HUES64 (cell line): ENCODE measurements around the gene RGS6.

Experiments
- H3K27ac ChIP-seq: 2 replicates; pipeline ENCODE4 v1.7.0; 2013; ENCODE audit warnings: low read depth, low read length, inconsistent platforms
- H3K27me3 ChIP-seq: 2 replicates; pipeline ENCODE4 v1.6.1; 2013; ENCODE audit warnings: mild to moderate bottlenecking, low read length; ENCODE audit not compliant: insufficient read depth
- H3K36me3 ChIP-seq: 2 replicates; pipeline ENCODE4 v1.6.1; 2013; ENCODE audit warnings: mild to moderate bottlenecking, low read length; ENCODE audit not compliant: insufficient read depth
- H3K4me1 ChIP-seq: 2 replicates; pipeline ENCODE4 v1.6.1; 2013; ENCODE audit warnings: mild to moderate bottlenecking, low read length, moderate library complexity; ENCODE audit not compliant: insufficient read depth
- H3K4me3 ChIP-seq: 2 replicates; pipeline ENCODE4 v1.5.1; 2013; ENCODE audit warnings: mild to moderate bottlenecking, low read length, moderate library complexity
- H3K9ac ChIP-seq: 2 replicates; pipeline ENCODE4 v1.6.1; 2013; ENCODE audit warnings: mild to moderate bottlenecking, low read depth, low read length
- H3K9me3 ChIP-seq: 2 replicates; pipeline ENCODE4 v1.6.1; 2013; ENCODE audit warnings: low read depth, low read length; ENCODE audit not compliant: insufficient read depth
- WGBS: fragments of 150-250, 120-280 bp; methylation state at CpG from one replicate; pipeline ENCODE4 v1.1.7; 2013; ENCODE audit warnings: missing lambda C conversion rate; 5-methylcytosine and 5-hydroxymethylcytosine counted together

The RGS6 gene

DNA sequence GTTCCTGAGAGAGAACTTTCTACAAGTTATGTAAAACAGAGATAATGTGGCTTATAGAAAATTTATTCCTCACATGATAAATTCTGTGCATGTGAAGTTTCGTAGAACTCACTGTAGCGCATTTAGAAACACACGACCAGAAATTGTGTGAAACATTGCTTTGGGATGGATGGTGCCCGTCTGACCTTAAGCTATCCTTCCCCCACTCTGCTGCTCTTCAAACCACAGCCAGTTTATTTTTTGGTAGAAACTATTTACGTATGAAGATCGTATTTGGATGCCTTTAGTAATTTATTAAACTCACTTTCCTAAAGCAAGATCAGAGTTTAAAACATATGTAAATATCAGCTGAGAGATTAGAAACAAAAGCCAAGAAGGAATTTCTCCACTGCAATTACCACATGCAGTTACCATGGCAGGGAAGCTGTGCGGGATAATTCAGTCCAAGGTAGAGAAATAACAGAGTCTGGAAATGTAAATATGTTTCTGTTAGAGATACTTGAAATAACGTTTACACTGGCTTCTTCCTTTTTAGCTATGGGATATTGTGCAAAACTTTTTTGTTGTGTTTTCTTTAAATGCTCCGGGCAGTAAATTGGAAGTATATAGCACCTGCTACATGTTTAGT is 382.7 kb downstream of the RGS6 start:
- H3K9me3 ChIP-seq, result no peaks in the 10 kb centered on the region
- peaks cover 10% of the 10 kb centered on the region; the same call in 1 of the 2 replicates for H3K4me1 ChIP-seq
- 93% methylated on average over 7 of the region's 9 CpGs for WGBS

DNA sequence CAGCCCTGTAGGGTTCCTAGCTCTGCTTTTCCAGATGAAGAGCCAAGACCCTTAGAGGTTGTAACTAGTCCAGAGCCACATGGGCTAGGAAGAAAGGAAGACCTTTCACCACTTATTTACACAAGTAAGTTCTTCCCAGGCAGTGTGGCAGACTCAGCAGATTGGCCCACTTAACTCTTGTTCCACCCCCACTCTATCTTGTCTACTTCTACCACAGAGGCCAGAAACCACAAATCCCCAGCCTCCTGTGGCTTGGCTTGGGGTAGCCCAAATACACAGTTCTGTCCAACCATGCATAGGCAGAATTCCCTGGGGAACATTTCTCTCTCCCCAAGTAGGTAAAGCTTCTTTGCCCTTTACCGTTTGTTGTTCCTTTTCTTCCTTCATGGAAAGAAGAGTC is 383.5 kb downstream of the RGS6 start:
- Histone ChIP-seq H3K27me3 (no peaks in the 10 kb centered on the region), H3K9ac (no peak overlapping the region)

More for the DNA sequence above, 382.7 kb downstream of the RGS6 start:
- H3K9ac ChIP-seq, result no peak overlapping the region
- no peak overlapping the region for H3K4me3 ChIP-seq
- H3K36me3 ChIP-seq, result no peaks in the 10 kb centered on the region
- H3K27me3 ChIP-seq, result no peaks in the 10 kb centered on the region
- no peak overlapping the region for H3K27ac ChIP-seq

DNA sequence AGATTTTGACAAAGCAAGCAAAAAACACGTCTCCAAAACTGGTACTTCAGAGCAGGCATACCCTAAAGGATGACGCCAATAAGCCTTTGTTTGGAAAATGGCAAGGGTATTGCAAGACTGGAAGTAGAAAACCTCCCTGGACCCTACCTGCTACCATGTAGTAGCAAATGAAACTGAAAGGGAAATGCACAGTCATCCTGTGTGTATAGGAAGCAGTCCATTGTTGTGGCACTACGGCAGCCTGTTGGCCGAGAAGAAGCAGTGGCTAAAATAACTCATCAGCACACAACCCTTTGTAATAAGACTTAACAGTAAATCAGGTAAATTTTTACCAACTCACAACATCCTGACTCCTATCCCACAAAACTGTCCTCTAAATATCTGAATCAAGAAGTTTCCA is 386.4 kb downstream of the RGS6 start:
- WGBS, result 96% methylated on average over 4 of the region's 4 CpGs
- Histone ChIP-seq H3K27ac (no peak overlapping the region), H3K4me3 (no peak overlapping the region), H3K9me3 (no peaks in the 10 kb centered on the region), H3K9ac (no peak overlapping the region), H3K36me3 (no peaks in the 10 kb centered on the region), H3K27me3 (no peaks in the 10 kb centered on the region), H3K4me1 (no peaks in the 10 kb centered on the region)

More for the DNA sequence above, 383.5 kb downstream of the RGS6 start:
- H3K36me3 ChIP-seq, result no peaks in the 10 kb centered on the region
- WGBS, result 100% methylated on average over 1 of the region's 1 CpG
- H3K4me3 ChIP-seq, result no peak overlapping the region
- H3K9me3 ChIP-seq, result no peaks in the 10 kb centered on the region
- H3K27ac ChIP-seq, result no peak overlapping the region
- peaks cover 9% of the 10 kb centered on the region; the same call in 1 of the 2 replicates for H3K4me1 ChIP-seq

DNA sequence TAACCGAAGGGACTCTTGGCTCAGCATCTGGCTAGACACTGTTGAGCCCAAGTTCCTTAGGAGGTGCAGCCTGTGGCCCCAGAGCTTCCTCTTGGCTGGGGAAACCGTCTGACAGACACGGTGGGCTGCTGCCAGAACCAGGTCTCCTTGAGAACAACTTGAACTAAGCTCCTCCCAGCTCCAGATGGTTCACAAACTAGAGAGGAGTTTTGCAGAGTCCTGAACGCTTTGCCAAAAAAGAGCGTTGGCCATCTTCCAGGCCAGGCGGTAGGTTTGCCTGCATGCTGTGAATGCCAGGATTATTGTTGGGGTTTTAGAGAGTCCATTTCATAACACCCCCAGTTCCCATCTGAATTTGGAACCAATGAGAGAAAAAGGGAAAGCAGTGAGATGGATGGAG is 399.8 kb downstream of the RGS6 start:
- Histone ChIP-seq H3K4me1 (peaks cover 17% of the 10 kb centered on the region; the same call in 1 of the 2 replicates), H3K27ac (no peak overlapping the region), H3K9ac (no peak overlapping the region), H3K9me3 (no peaks in the 10 kb centered on the region), H3K36me3 (no peaks in the 10 kb centered on the region), H3K4me3 (no peak overlapping the region), H3K27me3 (no peaks in the 10 kb centered on the region; the same call in 1 of the 2 replicates)
- 88% methylated on average over 6 of the region's 6 CpGs for WGBS

DNA sequence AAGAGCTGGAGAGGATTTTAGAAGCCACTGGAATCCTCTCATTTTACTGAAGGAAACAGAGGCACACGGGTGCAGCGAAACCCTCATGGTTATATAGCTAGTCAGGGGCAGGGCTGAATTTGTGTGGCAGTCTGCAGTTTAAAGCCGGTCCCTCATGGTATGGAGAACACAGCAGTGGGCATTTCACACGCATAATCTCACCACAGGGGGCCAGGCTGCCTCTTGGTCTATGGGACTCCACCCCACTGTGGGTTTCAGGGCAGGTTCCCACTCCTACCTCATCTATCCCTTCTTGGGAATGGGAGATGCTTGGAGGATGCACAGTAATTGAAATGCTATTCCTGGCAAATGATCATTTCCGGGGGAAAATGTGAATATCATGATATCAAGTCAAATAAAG is 400.6 kb downstream of the RGS6 start:
- Histone ChIP-seq H3K27ac (no peak overlapping the region), H3K36me3 (no peaks in the 10 kb centered on the region), H3K4me1 (peaks cover 17% of the 10 kb centered on the region; the same call in 1 of the 2 replicates), H3K9me3 (no peaks in the 10 kb centered on the region), H3K4me3 (no peak overlapping the region), H3K9ac (no peak overlapping the region), H3K27me3 (no peaks in the 10 kb centered on the region; the same call in 1 of the 2 replicates)
- WGBS, result 57% methylated on average over 5 of the region's 5 CpGs

DNA sequence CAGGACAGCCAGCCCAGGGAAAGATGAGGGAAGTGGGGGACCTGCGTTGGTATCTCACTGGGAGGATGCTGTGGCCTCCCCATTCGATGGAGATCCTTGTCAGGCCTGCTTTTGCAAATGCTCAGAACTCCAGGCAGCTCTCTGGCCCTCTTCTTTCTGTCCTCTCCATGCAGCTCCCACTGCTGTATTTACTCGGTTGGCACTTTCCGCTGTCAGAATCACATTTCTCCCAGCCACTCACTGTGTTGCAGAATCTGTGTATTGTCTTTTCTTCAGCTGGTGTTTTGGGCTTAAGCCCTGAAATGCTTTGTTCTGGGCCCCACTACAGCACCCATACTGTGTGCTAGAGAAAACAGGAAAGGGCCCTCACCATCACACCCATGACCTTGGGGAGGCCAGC is 401.1 kb downstream of the RGS6 start:
- 64% methylated on average over 4 of the region's 4 CpGs for WGBS
- Histone ChIP-seq H3K27ac (no peak overlapping the region), H3K4me1 (peaks cover 17% of the 10 kb centered on the region; the same call in 1 of the 2 replicates), H3K27me3 (no peaks in the 10 kb centered on the region; the same call in 1 of the 2 replicates), H3K4me3 (no peak overlapping the region), H3K9me3 (no peaks in the 10 kb centered on the region), H3K36me3 (no peaks in the 10 kb centered on the region), H3K9ac (no peak overlapping the region)

DNA sequence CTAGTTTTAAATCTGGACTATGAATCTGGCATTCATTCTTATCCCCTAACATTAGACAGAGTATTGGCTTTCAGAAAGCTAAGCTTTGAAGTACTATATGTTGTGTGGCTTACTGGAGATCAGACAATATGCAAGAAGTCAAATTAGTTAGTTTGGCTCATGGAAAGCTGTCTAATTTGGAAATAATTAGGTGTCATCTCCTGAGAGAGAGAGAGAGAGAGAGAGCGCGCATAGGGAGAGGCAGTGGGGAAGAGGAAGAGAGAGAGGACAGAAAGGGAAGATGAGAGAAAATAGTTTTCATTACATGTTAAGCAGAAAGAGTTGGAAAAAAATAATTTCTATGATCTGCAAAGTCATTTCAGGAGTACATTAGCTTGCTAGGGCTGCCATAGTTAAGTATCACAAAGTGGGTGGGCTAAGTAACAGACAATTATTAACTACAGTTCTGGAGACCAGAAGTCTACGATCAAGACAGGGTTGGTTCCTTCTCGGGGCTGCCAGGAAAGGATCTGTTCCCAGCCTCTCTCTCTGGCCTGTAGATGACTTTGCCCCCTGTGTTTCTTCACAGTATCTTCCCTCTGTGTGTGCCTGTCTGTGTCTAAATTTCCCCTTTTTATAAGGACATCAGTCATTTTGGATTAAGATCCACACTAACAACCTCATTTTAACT is 404.2 kb downstream of the RGS6 start:
- no peaks in the 10 kb centered on the region for H3K36me3 ChIP-seq
- peaks cover 17% of the 10 kb centered on the region; the same call in 1 of the 2 replicates for H3K4me1 ChIP-seq
- H3K27me3 ChIP-seq, result no peaks in the 10 kb centered on the region; the same call in 1 of the 2 replicates
- H3K9ac ChIP-seq, result no peak overlapping the region
- WGBS, result 97% methylated on average over 4 of the region's 4 CpGs
- H3K4me3 ChIP-seq, result no peak overlapping the region
- H3K9me3 ChIP-seq, result no peaks in the 10 kb centered on the region
- no peak overlapping the region for H3K27ac ChIP-seq

DNA sequence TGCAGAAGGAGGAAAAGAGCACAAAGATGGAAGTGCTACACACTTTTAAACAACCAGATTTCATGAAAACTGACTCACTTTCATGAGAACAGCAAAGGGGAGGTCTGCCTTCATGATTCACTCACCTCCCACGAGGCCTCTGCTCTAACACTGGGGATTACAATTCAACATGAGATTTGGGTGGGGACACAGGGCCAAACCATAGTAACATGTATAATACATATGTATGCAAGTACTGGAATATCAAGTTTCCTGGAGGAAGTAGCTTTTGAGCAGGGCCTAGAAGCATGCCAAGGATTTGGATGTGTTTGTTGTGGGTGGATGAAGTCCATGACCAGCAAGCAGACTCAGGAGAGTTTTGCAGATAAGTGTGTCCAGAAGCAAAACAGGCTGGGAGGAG is 409.0 kb downstream of the RGS6 start:
- no peak overlapping the region for H3K9ac ChIP-seq
- H3K36me3 ChIP-seq, result no peaks in the 10 kb centered on the region
- no peaks in the 10 kb centered on the region for H3K27me3 ChIP-seq
- no peak overlapping the region for H3K4me3 ChIP-seq
- no peaks in the 10 kb centered on the region for H3K4me1 ChIP-seq
- H3K9me3 ChIP-seq, result no peaks in the 10 kb centered on the region; the same call in 1 of the 2 replicates
- H3K27ac ChIP-seq, result no peak overlapping the region
- WGBS, result no CpG with 5 or more reads among the region's 1 CpG

DNA sequence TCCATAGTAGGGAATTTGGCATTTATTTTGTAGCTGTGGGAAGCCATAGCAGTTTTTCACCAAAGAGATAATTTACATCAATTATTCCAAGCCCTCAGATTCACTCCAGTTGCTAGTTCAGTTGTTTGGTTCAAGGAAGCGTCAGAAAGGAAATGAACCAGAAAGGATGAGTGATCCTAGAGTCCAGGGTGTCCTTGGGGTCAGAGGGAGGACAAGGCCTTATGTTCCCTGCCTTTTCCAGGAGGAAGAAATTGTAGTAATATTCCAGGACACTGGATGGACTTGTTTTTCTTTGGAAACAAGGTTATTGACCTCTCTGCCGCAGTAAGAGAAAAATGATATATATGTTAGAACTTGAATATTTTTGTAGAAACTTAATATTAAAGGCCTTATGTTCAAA is 409.5 kb downstream of the RGS6 start:
- Histone ChIP-seq H3K4me3 (no peak overlapping the region), H3K4me1 (no peaks in the 10 kb centered on the region), H3K9me3 (no peaks in the 10 kb centered on the region; the same call in 1 of the 2 replicates), H3K27ac (no peak overlapping the region), H3K27me3 (no peaks in the 10 kb centered on the region), H3K9ac (no peak overlapping the region), H3K36me3 (no peaks in the 10 kb centered on the region)
- WGBS, result 96% methylated on average over 2 of the region's 2 CpGs

DNA sequence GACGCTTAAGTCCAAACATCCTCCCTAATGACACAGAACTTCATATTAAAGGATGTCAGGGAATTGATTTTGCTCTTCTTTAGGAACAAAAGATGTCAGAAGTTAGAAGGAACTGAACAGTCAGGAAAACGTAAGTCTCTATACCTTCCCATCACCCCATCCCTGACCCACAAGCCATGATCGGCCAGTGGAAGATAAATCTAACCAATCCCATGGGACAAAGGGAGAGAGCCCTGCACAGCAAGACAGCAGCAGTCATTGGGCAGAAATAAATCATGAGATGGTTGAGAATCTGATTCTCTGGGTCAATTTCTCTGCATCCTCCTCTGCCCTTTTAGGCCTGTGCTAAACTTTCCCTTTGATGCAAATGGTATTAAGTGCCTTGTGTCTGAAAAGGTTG is 414.9 kb downstream of the RGS6 start:
- no peaks in the 10 kb centered on the region for H3K4me1 ChIP-seq
- H3K9me3 ChIP-seq, result no peaks in the 10 kb centered on the region; the same call in 1 of the 2 replicates
- no peak overlapping the region for H3K4me3 ChIP-seq
- no peak overlapping the region for H3K9ac ChIP-seq
- no peak overlapping the region for H3K27ac ChIP-seq
- H3K27me3 ChIP-seq, result no peaks in the 10 kb centered on the region
- no peaks in the 10 kb centered on the region for H3K36me3 ChIP-seq
- WGBS, result 87% methylated on average over 3 of the region's 3 CpGs

DNA sequence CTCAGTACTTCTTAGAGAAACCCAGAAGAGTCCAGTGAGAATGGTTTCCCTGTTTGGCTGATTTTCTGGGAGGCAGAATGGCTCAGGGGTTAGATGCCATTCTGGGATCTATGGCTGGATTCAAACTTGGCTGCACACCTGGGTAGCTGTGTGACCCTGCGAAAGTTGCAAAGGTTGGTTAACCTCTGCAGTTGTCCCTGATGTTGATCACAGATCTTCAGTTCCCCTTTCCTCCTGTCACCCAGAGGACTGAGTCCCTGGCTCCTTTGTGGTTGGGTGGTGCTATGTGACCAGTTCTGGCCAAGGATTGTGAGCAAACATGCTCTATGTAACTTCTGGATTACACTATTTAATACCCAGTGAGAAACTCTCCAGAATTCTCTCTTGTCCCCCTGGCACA is 418.0 kb downstream of the RGS6 start:
- 86% methylated on average over 1 of the region's 1 CpG for WGBS
- H3K27ac ChIP-seq, result no peak overlapping the region
- no peaks in the 10 kb centered on the region for H3K9me3 ChIP-seq
- no peaks in the 10 kb centered on the region for H3K27me3 ChIP-seq
- no peaks in the 10 kb centered on the region for H3K4me1 ChIP-seq
- H3K4me3 ChIP-seq, result no peak overlapping the region
- no peak overlapping the region for H3K9ac ChIP-seq
- no peaks in the 10 kb centered on the region for H3K36me3 ChIP-seq
